Stimulated activated CD8-positive, alpha-beta memory T cell treated with anti-CD3 and anti-CD28 coated beads, Interleukin-7, amount 100 ng/mL, for 1 hour (primary cell): Measurements from ENCODE around the gene PLXDC1.
"Not testable (repeated sequence)": the region's sequence is repeated elsewhere in the genome, so short reads cannot be mapped to it uniquely, and the experiment has no call there.

Experiments
- DNase-seq, 2 donors: peaks; one replicate each; pipeline ENCODE4 v3.0.0-alpha.2; 2020; ENCODE audit warnings: low read depth in 2 of 2

The PLXDC1 gene

DNA sequence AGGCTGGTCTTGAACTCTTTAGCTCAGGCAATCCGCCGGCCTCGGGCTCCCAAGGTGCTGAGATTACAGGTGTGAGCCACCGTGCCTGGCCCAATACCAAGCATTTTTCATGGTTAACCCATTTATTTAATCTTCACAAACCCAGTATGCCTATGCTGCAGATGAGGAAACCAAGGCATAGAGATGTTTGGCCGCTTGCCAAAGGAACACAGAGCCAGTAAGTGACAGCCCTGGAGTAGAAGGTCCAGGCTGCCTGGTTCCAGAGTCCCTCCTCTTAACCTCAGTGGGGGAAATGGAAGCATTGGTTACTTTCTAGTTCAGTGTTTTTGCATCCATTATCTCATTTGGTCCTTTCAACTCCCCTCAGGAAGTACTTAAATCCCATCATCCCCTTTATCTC lies 29.9 kb upstream of the PLXDC1 start:
- DNase-seq: no peak

DNA sequence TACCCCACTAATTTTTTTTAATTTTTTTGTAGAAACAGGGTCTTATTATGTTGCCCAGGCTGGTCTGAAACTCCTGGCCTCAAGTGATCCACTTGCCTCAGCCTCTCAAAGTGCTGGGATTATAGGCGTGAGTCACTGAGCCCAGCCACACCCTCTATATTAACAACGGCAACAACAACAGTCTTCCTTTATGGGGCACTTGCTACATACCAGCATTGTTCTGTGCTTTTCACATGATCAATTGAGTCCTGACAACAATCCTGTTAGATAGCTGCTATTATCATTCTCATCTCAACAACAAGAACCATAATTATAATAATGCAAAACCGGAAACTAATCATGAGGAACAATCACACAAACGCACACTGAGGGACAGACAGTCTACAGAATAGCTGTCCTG lies 27.1 kb upstream of the PLXDC1 start:
- no peak for DNase-seq

DNA sequence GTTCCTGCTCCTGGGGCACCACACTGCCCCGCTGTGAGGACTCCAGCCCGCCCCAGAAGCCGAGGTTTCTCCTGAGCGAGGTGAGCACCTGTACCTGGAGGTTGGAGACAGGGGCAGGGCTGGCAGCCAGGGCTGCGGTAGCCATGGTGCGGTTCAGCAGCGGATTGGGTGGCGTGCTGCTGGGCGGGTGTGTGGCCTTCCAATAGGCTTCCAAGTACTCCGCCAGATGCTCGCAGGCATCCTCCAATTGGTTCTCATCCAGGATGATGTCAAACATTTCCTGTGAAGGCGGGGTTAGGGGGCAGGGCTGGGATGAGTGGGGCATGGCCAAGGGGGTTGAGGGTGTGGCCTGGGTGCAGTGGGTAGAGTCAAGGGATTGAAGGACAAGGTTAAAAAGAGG lies 25.8 kb upstream of the PLXDC1 start:
- DNase-seq: no peak

DNA sequence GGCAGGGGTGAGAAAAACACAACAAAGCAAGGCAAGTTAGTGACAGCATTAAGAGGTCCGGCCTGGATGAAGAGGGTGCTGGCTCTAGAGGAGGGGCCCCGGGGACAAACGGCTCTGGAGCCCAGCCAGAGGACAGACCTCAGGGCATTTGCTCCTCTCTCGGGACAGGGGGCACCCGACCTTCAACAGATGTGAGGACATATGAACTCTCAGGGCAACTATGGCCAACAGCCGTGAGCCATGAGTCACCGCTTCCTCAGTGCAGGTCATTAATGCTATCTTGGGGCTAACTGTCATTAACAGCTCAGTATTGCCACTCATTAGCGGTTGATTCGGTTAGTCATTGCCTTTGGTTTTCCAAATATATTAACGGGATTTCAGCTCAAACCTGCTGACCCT lies 24.3 kb upstream of the PLXDC1 start:
- no peak for DNase-seq

DNA sequence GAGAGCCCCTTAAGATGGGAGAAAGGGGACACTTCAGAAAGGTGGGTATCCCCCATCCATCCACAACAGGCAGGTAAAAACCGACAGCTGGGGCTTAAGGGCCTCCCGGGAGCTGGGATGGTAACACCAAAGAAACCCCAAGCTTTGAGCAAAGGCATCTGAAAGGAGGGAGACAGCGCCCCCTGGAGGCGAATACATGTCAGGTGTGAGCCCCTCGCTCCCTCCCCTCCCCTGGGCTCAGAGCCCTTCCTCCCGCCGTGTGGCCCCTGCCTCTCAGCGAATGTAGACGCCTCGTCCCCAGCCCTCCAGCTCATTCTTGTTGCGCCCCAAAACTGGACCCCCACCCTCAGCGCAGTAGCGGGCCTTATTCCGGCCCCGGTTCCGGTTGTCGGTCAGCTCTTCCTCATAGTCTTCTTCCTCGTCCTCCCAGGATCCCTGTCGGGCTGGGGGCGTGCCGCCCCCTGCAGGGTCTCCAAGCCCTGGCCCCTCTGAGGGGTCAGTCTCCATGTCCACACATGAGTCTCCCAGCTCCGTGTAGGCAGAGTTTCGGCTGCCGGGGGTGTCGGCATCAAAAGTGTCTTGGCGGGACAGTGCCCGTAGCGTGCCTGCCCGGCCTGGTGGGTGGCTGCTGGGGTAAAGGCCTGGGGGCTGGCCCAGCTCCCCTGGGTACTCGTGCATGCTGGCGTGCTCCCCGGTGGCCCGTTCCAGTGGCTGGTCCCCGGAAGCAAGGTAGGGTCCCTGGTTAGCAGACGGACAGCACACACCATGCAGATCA lies 23.7 kb upstream of the PLXDC1 start:
- peak; percentile 46 to 74 for DNase-seq

DNA sequence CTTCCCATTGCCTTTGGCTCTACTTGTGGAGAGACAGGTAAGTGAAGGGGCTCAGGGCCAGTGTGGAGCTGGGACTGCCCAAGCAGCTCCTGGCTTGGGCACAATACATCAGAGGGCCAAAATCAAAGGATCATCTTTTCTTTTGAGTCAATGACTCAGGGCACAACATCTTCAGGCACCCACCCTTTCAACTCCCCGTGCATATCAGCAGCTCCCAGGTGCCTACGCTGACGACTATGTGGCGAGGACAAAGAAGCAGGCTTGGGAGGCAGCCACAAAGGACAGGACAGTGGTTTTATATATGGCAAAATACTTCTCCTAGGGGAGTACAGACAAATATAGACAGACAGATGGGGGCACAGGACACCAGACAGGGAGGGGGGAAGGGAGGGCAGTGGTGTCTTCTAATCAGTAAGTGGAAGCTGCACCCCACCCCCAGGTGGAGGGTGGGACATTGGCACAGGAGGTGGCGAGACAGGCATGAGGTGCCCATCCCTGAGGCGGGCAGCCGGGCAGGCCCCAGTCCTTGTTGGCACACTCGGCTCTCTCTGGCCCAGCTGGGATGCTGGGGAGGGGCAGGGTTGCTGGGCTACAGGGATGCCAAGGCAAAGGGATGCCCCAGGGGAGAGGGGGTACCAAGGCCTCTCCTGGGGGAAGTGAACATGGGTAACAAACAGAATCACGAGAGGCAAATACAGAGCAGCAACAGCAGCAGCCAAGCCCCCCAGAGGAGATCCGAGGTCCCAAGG lies 22.3 kb upstream of the PLXDC1 start:
- no peak for DNase-seq

DNA sequence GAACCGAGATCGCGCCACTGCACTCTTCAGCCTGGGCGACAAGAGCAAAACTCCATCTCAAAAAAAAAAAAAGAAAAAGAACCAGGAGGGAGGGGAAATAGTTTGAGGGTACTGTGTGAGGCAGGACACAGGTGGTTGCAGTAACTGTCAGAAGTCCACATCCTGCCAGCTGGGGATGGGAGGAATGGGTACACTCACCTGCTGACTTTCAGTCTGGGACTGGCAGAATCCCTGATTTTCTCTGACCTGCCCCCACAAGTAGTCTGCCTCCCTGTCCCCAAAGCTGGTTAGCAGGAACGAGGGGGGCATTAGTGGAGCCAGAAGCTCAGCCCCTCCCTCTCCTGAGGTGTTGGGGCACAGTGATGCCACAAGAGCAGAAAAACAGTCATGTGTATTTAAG lies 21.6 kb upstream of the PLXDC1 start:
- DNase-seq: no peak

DNA sequence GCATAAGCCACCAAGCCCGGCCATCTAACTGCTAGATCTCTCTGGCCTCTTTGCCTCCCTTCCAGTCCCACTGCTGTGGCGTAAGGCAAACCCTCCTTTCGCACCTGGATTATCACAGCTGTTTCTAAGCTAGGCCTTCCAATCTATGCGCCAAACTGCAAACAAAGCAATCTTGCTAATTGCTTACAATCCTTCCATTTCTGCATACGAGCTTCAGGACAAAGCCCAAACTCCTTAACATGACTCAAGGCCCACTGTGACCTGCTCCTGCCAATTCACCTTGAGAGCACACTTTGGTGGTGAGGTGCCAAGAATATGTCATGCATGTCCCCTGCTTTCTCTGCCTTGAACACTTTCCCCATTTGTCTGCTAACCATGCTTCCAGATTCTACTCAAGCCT lies 20.5 kb upstream of the PLXDC1 start:
- no peak for DNase-seq

DNA sequence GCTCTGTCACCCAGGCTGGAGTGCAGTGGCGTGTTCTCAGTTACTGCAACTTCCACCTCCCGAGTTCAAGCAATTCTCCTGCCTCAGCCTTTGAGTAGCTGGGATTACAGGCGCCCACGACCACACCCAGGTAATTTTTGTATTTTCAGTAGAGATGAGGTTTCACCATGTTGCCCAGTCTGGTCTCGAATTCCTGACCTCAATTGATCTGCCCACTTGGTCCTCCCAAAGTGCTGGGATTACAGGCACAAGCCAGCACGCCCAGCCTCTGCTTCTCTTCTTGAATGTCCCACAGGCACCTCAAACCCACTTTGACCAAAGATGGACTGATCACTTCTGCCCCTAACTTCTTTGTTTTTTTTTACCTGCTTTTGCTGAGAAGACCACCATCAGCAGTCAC lies 19.1 kb upstream of the PLXDC1 start:
- DNase-seq: no peak

DNA sequence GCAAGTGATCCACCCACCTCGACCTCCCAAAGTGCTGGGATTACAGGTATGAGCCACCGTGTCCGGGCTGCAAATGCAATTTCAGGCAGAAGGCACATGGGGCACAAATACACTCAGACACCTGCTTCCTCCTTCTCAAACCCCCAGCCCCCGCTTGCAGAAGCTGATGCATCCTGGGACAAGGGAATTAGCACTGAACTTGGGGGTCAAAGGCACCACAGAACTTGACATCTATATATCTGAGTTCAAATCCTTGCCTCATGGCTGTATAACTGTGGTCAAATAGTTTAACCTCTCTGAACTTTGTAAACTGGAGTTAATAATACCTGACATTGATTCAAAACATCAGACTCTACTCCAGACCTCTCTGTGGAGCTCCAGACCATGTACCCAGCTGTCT lies 18.7 kb upstream of the PLXDC1 start:
- DNase-seq: no peak

DNA sequence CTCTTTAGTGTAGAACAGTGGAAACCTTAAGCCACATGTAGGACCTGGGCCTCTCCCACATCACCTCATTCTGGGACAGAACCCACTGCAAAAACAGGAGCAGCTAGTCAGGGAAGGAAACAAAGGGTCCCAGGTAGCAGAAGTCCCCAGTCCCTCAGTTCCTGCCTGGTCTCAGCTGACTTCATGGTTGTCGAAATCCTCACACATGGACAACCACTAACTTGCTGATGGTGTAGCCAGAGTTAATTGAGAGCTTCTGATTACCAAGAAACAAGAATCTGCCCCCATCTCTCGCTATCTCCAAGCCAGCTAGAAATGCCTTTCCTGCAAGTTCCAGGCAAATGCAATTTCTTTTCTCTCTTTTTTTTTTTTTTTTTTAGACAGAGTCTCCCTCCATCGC lies 18.1 kb upstream of the PLXDC1 start:
- no peak for DNase-seq

DNA sequence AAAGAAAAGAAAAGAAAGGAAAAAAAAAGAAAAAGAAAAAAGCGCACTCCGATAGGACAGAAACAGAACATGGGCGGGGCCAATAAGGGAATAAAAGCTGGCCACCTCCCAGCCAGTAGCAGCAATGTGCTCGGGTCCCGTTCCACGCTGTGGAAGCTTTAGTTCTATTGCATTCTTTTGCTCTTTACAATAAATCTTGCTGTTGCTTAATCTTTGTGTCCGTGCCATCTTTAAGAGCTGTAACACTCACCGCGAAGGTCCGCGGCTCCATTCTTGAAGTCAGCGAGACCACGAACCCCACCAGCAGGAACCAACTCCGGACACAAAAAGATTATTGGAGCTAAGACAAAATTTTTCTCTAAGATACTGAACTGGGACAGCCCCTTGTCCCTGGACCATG lies 17.7 kb upstream of the PLXDC1 start:
- no peak for DNase-seq

DNA sequence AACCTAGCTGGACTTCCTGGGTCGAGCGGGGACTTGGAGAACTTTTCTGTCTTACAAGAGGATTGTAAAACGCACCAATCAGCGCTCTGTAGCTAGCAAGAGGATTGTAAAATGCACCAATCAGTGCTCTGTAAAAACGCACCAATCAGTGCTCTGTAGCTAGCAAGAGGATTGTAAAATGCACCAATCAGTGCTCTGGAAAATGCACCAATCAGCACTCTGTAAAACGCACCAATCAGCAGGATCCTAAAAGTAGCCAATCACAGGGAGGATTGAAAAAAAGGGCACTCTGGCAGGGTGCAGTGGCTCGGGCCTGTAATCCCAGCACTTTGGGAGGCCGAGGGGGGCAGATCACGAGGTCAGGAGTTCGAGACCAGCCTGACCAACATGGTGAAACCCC lies 17.1 kb upstream of the PLXDC1 start:
- not testable (repeated sequence) for DNase-seq

DNA sequence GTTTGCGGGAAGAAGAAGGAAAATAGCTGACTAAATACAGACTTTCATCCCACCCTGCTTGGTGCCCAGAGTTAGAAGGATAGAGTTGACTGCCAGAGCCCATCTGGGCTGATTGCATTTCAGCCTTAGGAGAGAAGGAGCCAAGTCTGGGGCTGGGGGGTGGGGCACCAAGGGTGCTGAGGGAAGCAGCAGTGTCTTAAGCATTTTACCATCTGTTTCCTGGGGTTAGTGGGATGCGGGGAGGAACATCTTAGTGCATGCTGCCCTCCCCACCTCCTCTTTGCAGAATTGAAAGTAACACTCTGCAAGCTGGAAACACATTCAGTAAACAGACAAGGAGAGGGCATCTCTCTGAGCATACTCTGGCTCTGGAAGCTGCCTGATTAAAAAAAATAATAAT lies 16.0 kb upstream of the PLXDC1 start:
- DNase-seq: no peak

DNA sequence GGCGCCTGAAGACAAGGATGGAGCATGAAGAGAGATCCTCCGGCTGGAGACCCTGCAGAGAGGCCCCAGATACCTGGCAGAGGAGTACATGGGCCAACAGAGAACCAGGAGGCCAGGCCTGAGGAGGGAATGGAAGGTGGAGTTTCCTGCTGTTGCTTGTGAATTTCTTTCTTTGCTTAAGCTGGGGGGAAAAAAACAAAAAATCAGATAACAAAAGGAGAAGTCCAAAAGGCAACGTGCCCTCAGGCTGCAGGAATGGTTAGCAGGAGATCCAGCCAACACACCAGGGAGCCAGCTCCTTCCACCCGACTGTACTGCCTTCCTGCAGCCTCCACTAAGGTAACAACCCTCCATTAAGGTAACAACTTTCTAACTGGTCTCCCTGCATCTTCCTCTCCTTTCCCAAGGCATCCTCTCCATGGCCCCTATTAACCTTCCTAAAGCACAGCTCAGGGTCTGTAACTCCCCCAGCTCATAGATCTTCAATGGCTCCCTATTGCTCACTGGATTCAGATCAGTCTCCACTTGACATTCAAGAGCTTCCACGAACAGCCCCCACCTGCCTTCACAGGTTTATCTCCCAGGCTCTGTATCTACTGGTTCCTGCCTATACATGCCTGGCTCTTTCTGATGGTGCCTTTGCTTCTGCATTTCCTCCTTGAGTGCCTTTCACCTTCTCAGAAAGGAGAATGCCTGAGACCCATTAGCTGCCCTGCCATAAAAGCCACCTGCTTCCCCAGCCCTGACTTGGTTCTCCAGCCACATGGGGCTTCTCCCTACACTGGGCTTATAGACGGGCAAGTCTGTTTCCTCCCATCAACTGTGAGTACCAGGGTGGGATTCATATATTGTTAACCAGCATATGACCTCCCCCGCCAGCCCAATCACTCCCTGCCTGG lies 15.2 kb upstream of the PLXDC1 start:
- DNase-seq: no peak

DNA sequence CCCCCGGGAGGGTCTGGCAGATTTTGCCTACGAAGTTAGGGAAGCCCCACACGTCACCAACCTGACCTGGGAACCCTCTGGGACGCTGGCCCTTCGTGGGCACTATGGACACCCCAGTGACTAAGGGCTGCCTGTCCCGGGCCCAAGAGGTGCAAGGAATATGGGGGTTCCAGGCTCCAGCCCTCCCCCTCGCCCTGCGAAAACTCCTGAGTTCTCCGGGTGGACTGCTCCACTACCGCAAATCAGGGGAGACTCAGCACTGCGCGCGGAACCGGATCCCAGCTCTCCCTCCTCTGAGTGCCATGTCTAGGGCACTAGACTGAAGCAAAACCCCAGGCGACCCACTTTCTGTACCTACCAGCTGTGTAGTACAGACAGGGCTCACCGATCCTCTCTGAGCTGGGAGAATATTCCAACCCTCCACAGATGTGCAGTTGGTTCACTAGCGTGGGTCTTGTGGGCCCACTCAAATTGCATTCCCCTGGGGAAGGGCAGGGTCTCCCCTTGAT lies 14.5 kb upstream of the PLXDC1 start, which contains the start of gene ARL5C:
ARL5C (minus strand) TSS at position 321 of the 509 bp plus-strand sequence. CDS start 401 bp downstream, outside the sequence.
- no peak for DNase-seq

DNA sequence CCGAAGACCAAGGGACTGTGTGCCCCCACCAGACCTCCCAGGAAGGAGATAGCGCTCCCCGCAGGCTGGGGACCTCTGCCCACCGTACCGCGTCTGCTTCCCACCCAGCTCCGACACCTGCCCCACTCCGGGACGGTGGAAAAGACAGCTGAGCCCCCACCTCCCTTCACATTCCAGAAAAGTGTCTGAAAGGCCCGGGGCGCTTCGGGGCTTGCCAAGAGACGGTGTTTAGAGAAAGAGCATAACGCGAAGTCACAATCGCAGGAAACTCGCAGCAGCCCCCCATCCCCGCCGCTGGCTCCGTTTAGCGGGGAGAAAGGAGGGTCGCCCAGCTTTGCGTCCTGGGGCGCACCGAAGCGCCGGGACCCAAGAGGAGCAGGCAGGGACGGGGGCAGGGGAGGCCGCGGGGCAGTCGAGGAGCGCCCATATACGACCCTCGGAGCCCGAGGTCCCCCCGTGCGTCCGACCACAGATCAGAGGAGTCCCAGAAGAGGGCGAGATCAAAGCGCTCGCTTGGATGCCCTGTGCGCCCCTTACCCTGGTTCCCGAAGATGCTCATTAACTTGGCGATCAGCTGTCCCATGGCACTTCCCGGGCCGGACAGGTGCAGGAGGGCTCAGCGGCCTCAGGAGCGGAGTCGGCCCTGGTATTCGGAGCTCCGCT lies 13.9 kb upstream of the PLXDC1 start:
- no peak for DNase-seq

DNA sequence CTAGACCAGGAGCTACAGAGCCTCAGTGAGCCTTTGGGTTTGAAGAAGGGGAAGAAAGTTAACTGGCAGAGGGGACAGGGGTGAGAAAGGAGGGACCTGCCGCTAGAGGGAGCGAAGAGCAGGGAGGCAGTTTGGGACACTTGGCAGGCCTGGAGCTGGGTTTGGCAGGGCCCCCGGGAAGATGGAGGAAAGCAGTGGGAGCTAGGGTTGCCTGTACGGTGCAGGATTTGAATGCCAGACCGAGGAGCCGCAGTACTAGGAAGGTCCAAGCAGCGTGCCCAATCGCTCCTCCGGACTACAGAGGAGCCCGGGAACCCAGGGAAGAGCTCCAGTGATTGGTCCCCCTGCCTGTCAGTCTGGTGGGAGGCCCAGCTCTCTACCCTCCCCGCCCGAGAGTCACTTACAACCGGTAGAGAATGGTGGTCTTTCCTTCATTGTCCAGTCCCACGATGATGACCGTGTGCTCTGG lies 13.3 kb upstream of the PLXDC1 start:
- DNase-seq: peak; percentile 44 to 52

DNA sequence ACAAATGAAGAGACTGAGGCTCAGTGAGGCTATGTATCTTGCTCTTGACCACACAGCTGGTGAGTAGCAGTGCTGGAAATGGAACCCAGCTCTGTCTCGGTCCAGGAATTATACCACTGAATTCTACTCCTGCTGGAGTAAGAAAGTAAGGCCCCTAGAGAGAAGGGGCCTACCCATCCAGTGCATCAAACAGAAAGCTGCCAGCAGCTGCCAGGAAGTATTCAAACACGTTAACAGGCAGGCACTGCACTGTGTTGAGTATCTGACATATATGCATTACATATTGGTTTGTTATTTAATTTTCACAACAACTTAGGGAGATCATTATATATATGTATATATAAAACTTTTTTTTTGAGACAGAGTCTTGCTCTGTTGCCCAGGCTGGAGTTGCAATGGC lies 10.5 kb upstream of the PLXDC1 start:
- DNase-seq: no peak

DNA sequence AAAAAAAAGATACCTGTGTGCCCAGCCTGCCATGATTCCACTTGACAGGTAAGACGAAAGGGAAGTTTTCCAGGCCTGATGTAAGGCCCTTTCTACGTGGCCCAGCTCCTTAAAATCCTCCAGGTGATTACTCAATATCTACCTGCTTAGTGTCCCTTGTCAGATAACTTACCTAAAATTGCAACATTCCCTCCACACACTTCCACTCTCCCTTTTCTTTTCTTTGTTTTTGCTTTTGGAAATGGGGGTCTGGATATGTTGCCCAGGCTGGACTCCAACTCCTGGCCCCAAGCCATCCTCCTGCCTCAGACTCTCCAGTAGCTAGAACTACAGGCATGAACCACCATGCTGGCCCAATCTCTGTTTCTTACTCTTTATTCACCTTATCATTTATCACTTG lies 7.2 kb upstream of the PLXDC1 start:
- DNase-seq: no peak

DNA sequence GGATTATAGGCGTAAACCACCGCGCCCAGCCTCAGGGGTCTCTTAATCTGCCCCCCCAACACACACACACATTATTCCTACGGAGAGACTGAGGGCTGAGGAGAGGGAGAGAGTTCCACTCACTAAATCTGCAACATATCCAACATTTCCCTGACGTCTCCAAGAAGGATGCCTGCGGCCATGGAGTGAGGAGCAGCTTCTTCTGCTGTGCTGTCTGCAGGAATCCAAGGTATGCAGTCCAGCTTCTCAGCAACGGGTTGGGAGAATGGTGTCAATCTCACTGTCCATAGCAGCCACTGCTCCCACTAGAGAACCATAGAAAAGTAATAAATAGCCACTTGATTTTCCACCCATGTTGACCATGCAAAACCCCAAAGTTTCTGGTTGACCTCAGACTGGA lies 5.1 kb upstream of the PLXDC1 start:
- DNase-seq: no peak
